ENCODE measurements around the gene AFP. TPM values are rescaled to one million over a fixed set of nuclear protein-coding genes. Genes with fewer than 3 reads are reported as not detected.

AFP gene
- total and polyA plus RNA-seq, 2 of the 13 experiments (the other 11 are each of a cell fraction or from before 2014, with no cell fraction given), result 9,434 to 13,105 TPM

DNA sequence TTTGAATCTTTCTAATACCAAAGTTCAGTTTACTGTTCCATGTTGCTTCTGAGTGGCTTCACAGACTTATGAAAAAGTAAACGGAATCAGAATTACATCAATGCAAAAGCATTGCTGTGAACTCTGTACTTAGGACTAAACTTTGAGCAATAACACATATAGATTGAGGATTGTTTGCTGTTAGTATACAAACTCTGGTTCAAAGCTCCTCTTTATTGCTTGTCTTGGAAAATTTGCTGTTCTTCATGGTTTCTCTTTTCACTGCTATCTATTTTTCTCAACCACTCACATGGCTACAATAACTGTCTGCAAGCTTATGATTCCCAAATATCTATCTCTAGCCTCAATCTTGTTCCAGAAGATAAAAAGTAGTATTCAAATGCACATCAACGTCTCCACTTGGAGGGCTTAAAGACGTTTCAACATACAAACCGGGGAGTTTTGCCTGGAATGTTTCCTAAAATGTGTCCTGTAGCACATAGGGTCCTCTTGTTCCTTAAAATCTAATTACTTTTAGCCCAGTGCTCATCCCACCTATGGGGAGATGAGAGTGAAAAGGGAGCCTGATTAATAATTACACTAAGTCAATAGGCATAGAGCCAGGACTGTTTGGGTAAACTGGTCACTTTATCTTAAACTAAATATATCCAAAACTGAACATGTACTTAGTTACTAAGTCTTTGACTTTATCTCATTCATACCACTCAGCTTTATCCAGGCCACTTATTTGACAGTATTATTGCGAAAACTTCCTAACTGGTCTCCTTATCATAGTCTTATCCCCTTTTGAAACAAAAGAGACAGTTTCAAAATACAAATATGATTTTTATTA, 3.6 kb upstream of the AFP start (continued):
- TF ChIP-seq, protein P1, sequence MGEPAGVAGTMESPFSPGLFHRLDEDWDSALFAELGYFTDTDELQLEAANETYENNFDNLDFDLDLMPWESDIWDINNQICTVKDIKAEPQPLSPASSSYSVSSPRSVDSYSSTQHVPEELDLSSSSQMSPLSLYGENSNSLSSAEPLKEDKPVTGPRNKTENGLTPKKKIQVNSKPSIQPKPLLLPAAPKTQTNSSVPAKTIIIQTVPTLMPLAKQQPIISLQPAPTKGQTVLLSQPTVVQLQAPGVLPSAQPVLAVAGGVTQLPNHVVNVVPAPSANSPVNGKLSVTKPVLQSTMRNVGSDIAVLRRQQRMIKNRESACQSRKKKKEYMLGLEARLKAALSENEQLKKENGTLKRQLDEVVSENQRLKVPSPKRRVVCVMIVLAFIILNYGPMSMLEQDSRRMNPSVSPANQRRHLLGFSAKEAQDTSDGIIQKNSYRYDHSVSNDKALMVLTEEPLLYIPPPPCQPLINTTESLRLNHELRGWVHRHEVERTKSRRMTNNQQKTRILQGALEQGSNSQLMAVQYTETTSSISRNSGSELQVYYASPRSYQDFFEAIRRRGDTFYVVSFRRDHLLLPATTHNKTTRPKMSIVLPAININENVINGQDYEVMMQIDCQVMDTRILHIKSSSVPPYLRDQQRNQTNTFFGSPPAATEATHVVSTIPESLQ (CRISPR knock-in tag; conservative IDR thresholded peaks at IDR 0.05), result no peak
- TF ChIP-seq NR1H2 (CRISPR knock-in tag; IDR thresholded peaks at IDR 0.05; ENCODE audit: borderline replicate concordance, low read depth), result no peak
- TF ChIP-seq KDM5B (CRISPR knock-in tag; IDR thresholded peaks at IDR 0.05; ENCODE audit: borderline replicate concordance), result no peak
- TF ChIP-seq ZNF766 (CRISPR knock-in tag; IDR thresholded peaks at IDR 0.05; ENCODE audit: borderline replicate concordance), result no peak
- TF ChIP-seq, protein P2, sequence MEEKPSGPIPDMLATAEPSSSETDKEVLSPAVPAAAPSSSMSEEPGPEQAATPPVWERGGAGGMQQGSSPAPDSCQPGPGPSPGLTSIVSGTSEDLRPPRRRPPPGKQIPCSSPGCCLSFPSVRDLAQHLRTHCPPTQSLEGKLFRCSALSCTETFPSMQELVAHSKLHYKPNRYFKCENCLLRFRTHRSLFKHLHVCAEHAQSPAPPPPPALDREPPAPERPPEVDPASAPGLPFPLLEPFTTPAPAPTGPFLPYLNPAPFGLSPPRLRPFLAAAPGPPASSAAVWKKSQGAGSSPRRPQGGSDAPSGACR (CRISPR knock-in tag; IDR thresholded peaks at IDR 0.05), result no peak
- TF ChIP-seq, protein P3, sequence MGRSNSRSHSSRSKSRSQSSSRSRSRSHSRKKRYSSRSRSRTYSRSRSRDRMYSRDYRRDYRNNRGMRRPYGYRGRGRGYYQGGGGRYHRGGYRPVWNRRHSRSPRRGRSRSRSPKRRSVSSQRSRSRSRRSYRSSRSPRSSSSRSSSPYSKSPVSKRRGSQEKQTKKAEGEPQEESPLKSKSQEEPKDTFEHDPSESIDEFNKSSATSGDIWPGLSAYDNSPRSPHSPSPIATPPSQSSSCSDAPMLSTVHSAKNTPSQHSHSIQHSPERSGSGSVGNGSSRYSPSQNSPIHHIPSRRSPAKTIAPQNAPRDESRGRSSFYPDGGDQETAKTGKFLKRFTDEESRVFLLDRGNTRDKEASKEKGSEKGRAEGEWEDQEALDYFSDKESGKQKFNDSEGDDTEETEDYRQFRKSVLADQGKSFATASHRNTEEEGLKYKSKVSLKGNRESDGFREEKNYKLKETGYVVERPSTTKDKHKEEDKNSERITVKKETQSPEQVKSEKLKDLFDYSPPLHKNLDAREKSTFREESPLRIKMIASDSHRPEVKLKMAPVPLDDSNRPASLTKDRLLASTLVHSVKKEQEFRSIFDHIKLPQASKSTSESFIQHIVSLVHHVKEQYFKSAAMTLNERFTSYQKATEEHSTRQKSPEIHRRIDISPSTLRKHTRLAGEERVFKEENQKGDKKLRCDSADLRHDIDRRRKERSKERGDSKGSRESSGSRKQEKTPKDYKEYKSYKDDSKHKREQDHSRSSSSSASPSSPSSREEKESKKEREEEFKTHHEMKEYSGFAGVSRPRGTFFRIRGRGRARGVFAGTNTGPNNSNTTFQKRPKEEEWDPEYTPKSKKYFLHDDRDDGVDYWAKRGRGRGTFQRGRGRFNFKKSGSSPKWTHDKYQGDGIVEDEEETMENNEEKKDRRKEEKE (IDR thresholded peaks at IDR 0.05), result no peak
- TF ChIP-seq ONECUT2 (CRISPR knock-in tag; IDR thresholded peaks at IDR 0.05), result peak; percentile 76
- TF ChIP-seq, protein P4, sequence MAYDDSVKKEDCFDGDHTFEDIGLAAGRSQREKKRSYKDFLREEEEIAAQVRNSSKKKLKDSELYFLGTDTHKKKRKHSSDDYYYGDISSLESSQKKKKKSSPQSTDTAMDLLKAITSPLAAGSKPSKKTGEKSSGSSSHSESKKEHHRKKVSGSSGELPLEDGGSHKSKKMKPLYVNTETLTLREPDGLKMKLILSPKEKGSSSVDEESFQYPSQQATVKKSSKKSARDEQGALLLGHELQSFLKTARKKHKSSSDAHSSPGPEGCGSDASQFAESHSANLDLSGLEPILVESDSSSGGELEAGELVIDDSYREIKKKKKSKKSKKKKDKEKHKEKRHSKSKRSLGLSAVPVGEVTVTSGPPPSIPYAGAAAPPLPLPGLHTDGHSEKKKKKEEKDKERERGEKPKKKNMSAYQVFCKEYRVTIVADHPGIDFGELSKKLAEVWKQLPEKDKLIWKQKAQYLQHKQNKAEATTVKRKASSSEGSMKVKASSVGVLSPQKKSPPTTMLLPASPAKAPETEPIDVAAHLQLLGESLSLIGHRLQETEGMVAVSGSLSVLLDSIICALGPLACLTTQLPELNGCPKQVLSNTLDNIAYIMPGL (CRISPR knock-in tag; IDR thresholded peaks at IDR 0.05; ENCODE audit: borderline replicate concordance in 1 of 2, low read depth in 1 of 2), result no peak
- TF ChIP-seq NKX3-1 (CRISPR knock-in tag; IDR thresholded peaks at IDR 0.05), result peak; percentile 26; the same call in 1 of the 2 replicates
- 0 out of 2 replicates have a peak, but pooled peaks have one; percentile 26 for TF ChIP-seq ZNF644 (CRISPR knock-in tag; IDR thresholded peaks at IDR 0.05; ENCODE audit: low read depth)
- TF ChIP-seq YY1 (IDR thresholded peaks at IDR 0.05; ENCODE audit: insufficient read depth, insufficient replicate concordance, low read depth, low read length), result peak; percentile 13
- no peak for TF ChIP-seq ZNF121 (CRISPR knock-in tag; IDR thresholded peaks at IDR 0.05)
- TF ChIP-seq ISL2 (CRISPR knock-in tag; IDR thresholded peaks at IDR 0.05), result peak; percentile 95
- TF ChIP-seq NFIB (CRISPR knock-in tag; IDR thresholded peaks at IDR 0.05; ENCODE audit: borderline replicate concordance), result no peak
- TF ChIP-seq, protein P5, sequence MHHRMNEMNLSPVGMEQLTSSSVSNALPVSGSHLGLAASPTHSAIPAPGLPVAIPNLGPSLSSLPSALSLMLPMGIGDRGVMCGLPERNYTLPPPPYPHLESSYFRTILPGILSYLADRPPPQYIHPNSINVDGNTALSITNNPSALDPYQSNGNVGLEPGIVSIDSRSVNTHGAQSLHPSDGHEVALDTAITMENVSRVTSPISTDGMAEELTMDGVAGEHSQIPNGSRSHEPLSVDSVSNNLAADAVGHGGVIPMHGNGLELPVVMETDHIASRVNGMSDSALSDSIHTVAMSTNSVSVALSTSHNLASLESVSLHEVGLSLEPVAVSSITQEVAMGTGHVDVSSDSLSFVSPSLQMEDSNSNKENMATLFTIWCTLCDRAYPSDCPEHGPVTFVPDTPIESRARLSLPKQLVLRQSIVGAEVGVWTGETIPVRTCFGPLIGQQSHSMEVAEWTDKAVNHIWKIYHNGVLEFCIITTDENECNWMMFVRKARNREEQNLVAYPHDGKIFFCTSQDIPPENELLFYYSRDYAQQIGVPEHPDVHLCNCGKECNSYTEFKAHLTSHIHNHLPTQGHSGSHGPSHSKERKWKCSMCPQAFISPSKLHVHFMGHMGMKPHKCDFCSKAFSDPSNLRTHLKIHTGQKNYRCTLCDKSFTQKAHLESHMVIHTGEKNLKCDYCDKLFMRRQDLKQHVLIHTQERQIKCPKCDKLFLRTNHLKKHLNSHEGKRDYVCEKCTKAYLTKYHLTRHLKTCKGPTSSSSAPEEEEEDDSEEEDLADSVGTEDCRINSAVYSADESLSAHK (CRISPR knock-in tag; IDR thresholded peaks at IDR 0.05; ENCODE audit: borderline replicate concordance), result no peak
- TF ChIP-seq ZNF709 (CRISPR knock-in tag; IDR thresholded peaks at IDR 0.05), result no peak
